OCI-LY7 (cell line): ENCODE data around the gene WNK4. TPM values are rescaled to one million over a fixed set of nuclear protein-coding genes. Genes with fewer than 3 reads are reported as not detected.

ENCODE experiments used
- microRNA-seq: library from miRNA; unstranded; fragments of <30 nt; microRNA quantifications from one replicate; pipeline ENCODE4 v1.2.0, GENCODE V29; 2022; ENCODE audit warnings: borderline replicate concordance
- small RNA-seq: library from RNA; depleted of rRNA; stranded (forward); fragments of <200 nt; gene quantifications from one replicate; pipeline ENCODE3, GENCODE V24; 2014
- total RNA-seq, 2 experiments: library from RNA; depleted of rRNA in 1 of 2; stranded (reverse); fragments of >200 nt in 1 of 2; shearing (Covaris generic) in 1 of 2; gene quantifications; 2 replicates each; pipeline ENCODE4 v1.2.3, GENCODE V29; 2014 to 2022

WNK4 gene
- total RNA-seq, 2 experiments from 2014 or later = 2.4 to 8.3 TPM

Small RNAs within 50 kb of the gene (microRNA-seq; reads per million reads assigned to microRNA genes)
- 2.3 reads per million for gene MIR6781

Small RNAs within 50 kb of the gene (small RNA-seq; reads per million reads assigned to genes)
- gene HMGN2P15 (not detected), gene MIR6781 (not detected)

Other genes with a start within 250 kb of the WNK4 start
- gene NAGLU, start 244.4 kb upstream of the WNK4 start, total RNA-seq (2014; rRNA removed; shearing (Covaris generic)) = 25.3 and 37.6 TPM in 2 replicates
- gene NAGLU, start 244.4 kb upstream of the WNK4 start, total RNA-seq (2022) = 42.8 and 46.6 TPM in 2 replicates
- 1.1 and 2.5 TPM in 2 replicates for gene HSD17B1, start 227.7 kb upstream of the WNK4 start, total RNA-seq (2014; rRNA removed; shearing (Covaris generic))
- 2.1 and 2.2 TPM in 2 replicates for gene HSD17B1, start 227.7 kb upstream of the WNK4 start, total RNA-seq (2022)
- 32.6 and 42.9 TPM in 2 replicates for gene COASY, start 218.5 kb upstream of the WNK4 start, total RNA-seq (2014; rRNA removed; shearing (Covaris generic))
- 123 and 125 TPM in 2 replicates for gene COASY, start 218.5 kb upstream of the WNK4 start, total RNA-seq (2022)
- gene MLX, start 213.5 kb upstream of the WNK4 start, total RNA-seq (2014; rRNA removed; shearing (Covaris generic)) = 31.6 and 33.6 TPM in 2 replicates
- gene MLX, start 213.5 kb upstream of the WNK4 start, total RNA-seq (2022) = 51.2 and 53.5 TPM in 2 replicates
- gene PSMC3IP, start 202.9 kb upstream of the WNK4 start, total RNA-seq (2014; rRNA removed; shearing (Covaris generic)) = 27.3 and 40.5 TPM in 2 replicates
- gene PSMC3IP, start 202.9 kb upstream of the WNK4 start, total RNA-seq (2022) = 33.3 and 36.4 TPM in 2 replicates
- 33.5 and 34.1 TPM in 2 replicates for gene RETREG3, start 171.2 kb upstream of the WNK4 start, total RNA-seq (2014; rRNA removed; shearing (Covaris generic))
- gene RETREG3, start 171.2 kb upstream of the WNK4 start, total RNA-seq (2022) = 50.5 and 54.5 TPM in 2 replicates
- 93.7 and 113 TPM in 2 replicates for gene TUBG1, start 170.9 kb upstream of the WNK4 start, total RNA-seq (2014; rRNA removed; shearing (Covaris generic))
- 112 and 114 TPM in 2 replicates for gene TUBG1, start 170.9 kb upstream of the WNK4 start, total RNA-seq (2022)
- 5.5 and 10.4 TPM in 2 replicates for gene TUBG2, start 121.3 kb upstream of the WNK4 start, total RNA-seq (2014; rRNA removed; shearing (Covaris generic))
- 22.5 and 23.4 TPM in 2 replicates for gene TUBG2, start 121.3 kb upstream of the WNK4 start, total RNA-seq (2022)
- 17.0 and 24.4 TPM in 2 replicates for gene PLEKHH3, start 103.6 kb upstream of the WNK4 start, total RNA-seq (2014; rRNA removed; shearing (Covaris generic))
- gene PLEKHH3, start 103.6 kb upstream of the WNK4 start, total RNA-seq (2022) = 42.9 and 47.5 TPM in 2 replicates
- 0.82 and 1.0 TPM in 2 replicates for gene CCR10, start 98.8 kb upstream of the WNK4 start, total RNA-seq (2014; rRNA removed; shearing (Covaris generic))
- gene CCR10, start 98.8 kb upstream of the WNK4 start, total RNA-seq (2022) = 2.0 and 3.3 TPM in 2 replicates
- gene CNTNAP1, start 98.1 kb upstream of the WNK4 start, total RNA-seq (2014; rRNA removed; shearing (Covaris generic)) = 0.95 and 1.0 TPM in 2 replicates
- 6.8 TPM in 2 replicates for gene CNTNAP1, start 98.1 kb upstream of the WNK4 start, total RNA-seq (2022)
- 56.6 and 57.1 TPM in 2 replicates for gene EZH1, start 35.6 kb upstream of the WNK4 start, total RNA-seq (2014; rRNA removed; shearing (Covaris generic))
- gene EZH1, start 35.6 kb upstream of the WNK4 start, total RNA-seq (2022) = 62.4 and 84.4 TPM in 2 replicates
- gene RAMP2, start 19.4 kb upstream of the WNK4 start, total RNA-seq (2014; rRNA removed; shearing (Covaris generic)) = not detected in 2 replicates
- not detected in 2 replicates for gene RAMP2, start 19.4 kb upstream of the WNK4 start, total RNA-seq (2022)
- 70.7 and 78.4 TPM in 2 replicates for gene VPS25, start 7.2 kb upstream of the WNK4 start, total RNA-seq (2014; rRNA removed; shearing (Covaris generic))
- 83.9 and 84.1 TPM in 2 replicates for gene VPS25, start 7.2 kb upstream of the WNK4 start, total RNA-seq (2022)
- gene COA3, start 18.1 kb downstream of the WNK4 start, total RNA-seq (2014; rRNA removed; shearing (Covaris generic)) = 36.6 and 38.2 TPM in 2 replicates
- gene COA3, start 18.1 kb downstream of the WNK4 start, total RNA-seq (2022) = 32.1 and 34.9 TPM in 2 replicates
- gene CNTD1, start 18.3 kb downstream of the WNK4 start, total RNA-seq (2014; rRNA removed; shearing (Covaris generic)) = 0.06 TPM in 1 of 2 replicates, not detected in the other
- not detected in 2 replicates for gene CNTD1, start 18.3 kb downstream of the WNK4 start, total RNA-seq (2022)
- 75.7 and 103 TPM in 2 replicates for gene BECN1, start 43.7 kb downstream of the WNK4 start, total RNA-seq (2014; rRNA removed; shearing (Covaris generic))
- gene BECN1, start 43.7 kb downstream of the WNK4 start, total RNA-seq (2022) = 73.2 and 78.8 TPM in 2 replicates
- 80.3 and 81.9 TPM in 2 replicates for gene PSME3, start 52.8 kb downstream of the WNK4 start, total RNA-seq (2014; rRNA removed; shearing (Covaris generic))
- gene PSME3, start 52.8 kb downstream of the WNK4 start, total RNA-seq (2022) = 122 and 167 TPM in 2 replicates
- gene AOC2, start 64.0 kb downstream of the WNK4 start, total RNA-seq (2014; rRNA removed; shearing (Covaris generic)) = 2.0 and 3.3 TPM in 2 replicates
- 5.0 and 5.4 TPM in 2 replicates for gene AOC2, start 64.0 kb downstream of the WNK4 start, total RNA-seq (2022)
- 0.23 and 0.73 TPM in 2 replicates for gene AOC3, start 70.6 kb downstream of the WNK4 start, total RNA-seq (2014; rRNA removed; shearing (Covaris generic))
- gene AOC3, start 70.6 kb downstream of the WNK4 start, total RNA-seq (2022) = 2.5 and 3.6 TPM in 2 replicates
- 0.85 and 1.1 TPM in 2 replicates for gene G6PC1, start 120.2 kb downstream of the WNK4 start, total RNA-seq (2014; rRNA removed; shearing (Covaris generic))
- 1.9 and 2.6 TPM in 2 replicates for gene G6PC1, start 120.2 kb downstream of the WNK4 start, total RNA-seq (2022)
- gene AARSD1, start 183.8 kb downstream of the WNK4 start, total RNA-seq (2014; rRNA removed; shearing (Covaris generic)) = 24.0 and 26.9 TPM in 2 replicates
- 31.0 and 31.7 TPM in 2 replicates for gene AARSD1, start 183.8 kb downstream of the WNK4 start, total RNA-seq (2022)
- 0.13 TPM in 1 of 2 replicates, not detected in the other for gene PTGES3L, start 199.5 kb downstream of the WNK4 start, total RNA-seq (2014; rRNA removed; shearing (Covaris generic))
- 0.68 and 2.1 TPM in 2 replicates for gene PTGES3L, start 199.5 kb downstream of the WNK4 start, total RNA-seq (2022)
- gene RUNDC1, start 200.0 kb downstream of the WNK4 start, total RNA-seq (2014; rRNA removed; shearing (Covaris generic)) = 11.1 and 12.1 TPM in 2 replicates
- 18.6 and 22.5 TPM in 2 replicates for gene RUNDC1, start 200.0 kb downstream of the WNK4 start, total RNA-seq (2022)
- gene RPL27, start 217.8 kb downstream of the WNK4 start, total RNA-seq (2014; rRNA removed; shearing (Covaris generic)) = 1,550 and 2,299 TPM in 2 replicates
- gene RPL27, start 217.8 kb downstream of the WNK4 start, total RNA-seq (2022) = 1,241 and 1,313 TPM in 2 replicates
- gene IFI35, start 226.2 kb downstream of the WNK4 start, total RNA-seq (2014; rRNA removed; shearing (Covaris generic)) = 3.8 and 6.3 TPM in 2 replicates
- 8.6 and 10.6 TPM in 2 replicates for gene IFI35, start 226.2 kb downstream of the WNK4 start, total RNA-seq (2022)
- 26.2 and 33.1 TPM in 2 replicates for gene VAT1, start 241.8 kb downstream of the WNK4 start, total RNA-seq (2014; rRNA removed; shearing (Covaris generic))
- gene VAT1, start 241.8 kb downstream of the WNK4 start, total RNA-seq (2022) = 51.3 and 65.3 TPM in 2 replicates
- gene RND2, start 244.6 kb downstream of the WNK4 start, total RNA-seq (2014; rRNA removed; shearing (Covaris generic)) = not detected in 2 replicates
- gene RND2, start 244.6 kb downstream of the WNK4 start, total RNA-seq (2022) = 0.30 TPM in 1 of 2 replicates, not detected in the other